Measurements from ENCODE around the gene PLEKHM3. TPM values are rescaled to one million over a fixed set of nuclear protein-coding genes. Genes with fewer than 3 reads are reported as not detected.

Gene PLEKHM3
- total RNA-seq, 2 donors from 2014 or later: 5.2 to 15.8 TPM

DNA sequence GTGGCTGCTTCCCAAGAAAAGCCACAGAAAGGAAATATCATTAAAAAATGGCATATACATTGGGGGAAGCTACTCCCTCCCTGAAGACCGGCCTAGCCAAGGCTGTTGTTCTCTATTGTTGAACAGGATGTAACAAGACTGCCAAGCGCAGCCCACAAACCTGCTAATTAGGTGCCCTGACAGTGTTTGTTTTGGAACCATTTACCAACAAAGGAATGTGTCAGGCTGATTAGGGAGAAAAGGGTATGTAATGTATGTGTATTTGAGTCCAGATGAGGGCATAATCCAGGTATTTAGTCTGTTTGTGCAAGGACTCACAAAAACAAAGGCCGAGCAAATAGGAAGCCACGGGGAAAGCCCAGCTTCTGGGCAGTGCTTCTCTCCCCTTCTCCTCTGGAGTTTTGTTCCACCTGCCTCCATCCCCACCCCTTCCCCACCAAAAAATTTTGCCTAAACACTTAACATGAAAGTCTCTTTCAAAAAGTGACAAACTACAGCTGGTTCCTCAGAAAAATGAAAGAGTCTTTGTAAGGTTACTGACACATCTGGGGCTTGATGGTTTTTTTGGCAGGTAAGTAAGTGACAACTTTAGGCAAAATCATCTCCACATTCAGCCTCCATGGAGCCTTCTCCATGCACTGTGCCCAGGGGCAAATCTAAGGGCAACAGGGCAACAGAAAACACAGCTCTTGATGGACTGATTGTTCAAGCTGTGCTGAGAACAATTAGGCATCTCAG, 177.4 kb downstream of the PLEKHM3 start:
- ATAC-seq (no peak), DNase-seq (ENCODE audit: low spot score in 2 of 2) (no peak)
- H3K36me3 Mint-ChIP-seq: no peaks in the 10 kb centered on the region
- H3K27ac Mint-ChIP-seq: no peak overlapping the region
- no peaks in the 10 kb centered on the region for H3K9me3 Mint-ChIP-seq

DNA sequence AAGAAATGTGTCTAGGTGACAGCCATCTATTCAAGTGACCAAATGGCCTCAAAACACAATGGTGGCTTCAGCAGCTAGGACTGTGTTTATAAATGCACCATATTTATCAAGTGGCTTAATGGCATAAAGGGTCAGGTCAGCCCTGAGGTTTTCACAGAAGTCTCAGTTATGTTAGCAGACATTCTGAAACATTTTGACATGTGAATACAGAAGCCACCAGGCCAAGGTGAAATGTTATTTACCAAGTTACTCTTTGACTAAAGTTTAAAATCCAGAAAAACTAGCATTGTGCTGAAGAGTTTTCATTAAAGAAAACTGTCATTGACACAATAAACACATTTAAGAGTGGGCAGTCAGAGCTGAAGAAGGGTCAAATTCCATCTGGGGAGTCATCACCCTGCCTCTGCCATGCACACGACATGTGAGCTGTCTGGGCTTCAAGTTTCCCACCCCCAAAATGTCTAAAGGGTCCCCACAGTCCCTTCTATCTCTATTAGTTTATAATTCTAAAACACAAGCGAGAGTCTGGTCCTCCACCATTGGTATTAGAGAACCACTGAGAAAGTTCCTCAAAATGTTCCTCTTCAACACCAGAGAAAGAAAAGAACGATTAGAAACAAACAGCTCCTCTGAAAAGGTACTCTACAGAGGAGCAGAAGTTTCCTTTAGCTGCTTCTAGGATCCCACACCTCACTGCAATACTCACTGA, 178.1 kb downstream of the PLEKHM3 start:
- ATAC-seq: no peak
- no peaks in the 10 kb centered on the region for H3K36me3 Mint-ChIP-seq
- no peaks in the 10 kb centered on the region for H3K9me3 Mint-ChIP-seq
- no peak overlapping the region for H3K27ac Mint-ChIP-seq
- no peak for DNase-seq (ENCODE audit: low spot score in 2 of 2)

DNA sequence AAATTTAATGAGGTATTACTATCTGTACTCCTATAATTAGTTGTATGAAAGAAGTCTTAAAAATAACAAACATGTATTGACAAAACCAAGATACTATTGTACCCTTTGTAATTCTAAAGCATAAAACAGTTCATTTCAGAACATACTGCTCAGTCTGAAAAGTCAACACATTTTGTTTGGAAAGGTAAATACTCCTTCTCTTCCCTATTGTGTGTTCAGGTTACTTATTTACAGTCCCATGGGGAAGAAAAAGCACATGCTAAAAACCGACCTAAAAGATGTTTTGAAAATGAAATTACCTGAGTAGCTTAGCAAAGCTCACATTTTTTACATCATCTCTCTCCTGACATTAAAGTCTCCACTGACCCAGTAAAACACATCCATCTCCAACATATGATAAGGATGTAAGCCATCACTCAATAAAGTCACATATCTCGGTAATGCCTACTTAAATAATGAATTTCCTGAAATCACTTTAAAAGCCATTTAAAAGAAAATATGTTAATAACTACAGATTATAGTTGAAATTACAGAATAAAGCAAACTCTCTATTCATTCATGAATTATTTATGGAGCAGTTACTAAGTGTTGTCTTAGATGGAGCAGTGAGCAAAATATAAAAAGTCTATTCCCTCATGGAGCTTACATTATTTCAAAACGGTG, 180.0 kb downstream of the PLEKHM3 start:
- Mint-ChIP-seq H3K9me3 (no peaks in the 10 kb centered on the region), H3K36me3 (no peaks in the 10 kb centered on the region), H3K27ac (no peak overlapping the region)
- DNase-seq (ENCODE audit: low spot score in 2 of 2) (no peak), ATAC-seq (no peak)

DNA sequence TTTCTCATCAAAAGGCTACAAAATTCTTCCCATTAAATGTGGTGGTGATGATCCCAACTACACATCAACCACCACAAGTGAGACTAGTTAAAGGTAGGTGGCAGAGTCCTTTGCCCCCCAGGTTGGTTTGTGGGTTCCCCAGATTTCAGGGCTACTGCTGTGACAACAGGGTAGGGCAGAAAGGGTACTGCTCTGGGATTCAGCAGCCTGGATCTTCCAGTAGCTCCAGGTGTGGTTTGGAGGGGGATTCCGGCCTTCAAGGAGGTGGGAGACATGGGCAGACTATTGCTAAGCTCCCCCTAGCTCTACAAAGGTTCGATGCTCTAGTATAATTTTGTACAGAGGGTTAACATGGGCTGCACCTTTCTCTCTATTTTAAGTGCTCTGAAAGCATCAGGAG, 180.7 kb downstream of the PLEKHM3 start:
- DNase-seq (ENCODE audit: low spot score in 2 of 2) (no peak), ATAC-seq (no peak)
- H3K36me3 Mint-ChIP-seq: no peaks in the 10 kb centered on the region
- no peaks in the 10 kb centered on the region for H3K9me3 Mint-ChIP-seq
- H3K27ac Mint-ChIP-seq: no peak overlapping the region

DNA sequence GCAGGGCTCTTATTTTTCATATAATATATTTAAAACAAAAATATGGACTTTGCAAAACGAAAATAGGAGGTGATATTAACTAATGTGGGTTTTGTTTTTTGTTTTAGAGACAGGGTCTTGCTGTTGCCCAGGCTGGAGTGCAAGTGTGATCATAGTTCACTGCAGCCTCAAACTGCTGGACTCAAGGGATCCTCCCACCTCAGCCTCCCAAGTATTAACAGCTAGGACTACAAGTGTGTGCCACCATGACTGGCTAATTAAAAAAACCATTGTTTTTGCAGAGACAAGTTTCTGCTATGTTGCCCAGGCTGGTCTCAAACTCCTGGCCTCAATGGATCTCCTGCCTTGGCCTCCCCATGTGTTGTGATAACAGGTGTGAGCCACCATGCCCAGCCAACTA, 185.2 kb downstream of the PLEKHM3 start:
- DNase-seq (ENCODE audit: low spot score in 2 of 2) (no peak), ATAC-seq (no peak)
- Mint-ChIP-seq H3K36me3 (no peaks in the 10 kb centered on the region), H3K27ac (no peak overlapping the region), H3K9me3 (no peaks in the 10 kb centered on the region)

DNA sequence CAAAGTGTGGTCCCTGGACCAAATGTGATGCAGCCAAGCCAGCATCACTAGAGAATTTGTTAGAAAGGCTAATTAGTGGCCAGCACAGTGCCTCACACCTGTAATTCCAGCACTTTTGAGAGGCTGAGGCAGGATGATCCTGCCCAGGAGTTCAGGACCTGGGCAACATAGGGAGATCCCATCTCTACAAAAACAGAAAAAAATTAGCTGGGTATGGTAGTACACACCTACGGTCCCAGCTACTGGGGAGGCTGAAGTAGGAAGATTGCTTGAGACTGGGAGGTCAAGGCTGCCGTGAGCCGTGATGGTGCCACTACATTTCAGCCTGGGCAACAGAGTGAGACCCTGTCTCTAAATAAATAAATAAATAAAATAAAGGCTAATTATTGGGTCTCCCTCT, 185.8 kb downstream of the PLEKHM3 start:
- no peak for DNase-seq (ENCODE audit: low spot score in 2 of 2)
- Mint-ChIP-seq H3K9me3 (no peaks in the 10 kb centered on the region), H3K27ac (no peak overlapping the region), H3K36me3 (no peaks in the 10 kb centered on the region)
- no peak for ATAC-seq

DNA sequence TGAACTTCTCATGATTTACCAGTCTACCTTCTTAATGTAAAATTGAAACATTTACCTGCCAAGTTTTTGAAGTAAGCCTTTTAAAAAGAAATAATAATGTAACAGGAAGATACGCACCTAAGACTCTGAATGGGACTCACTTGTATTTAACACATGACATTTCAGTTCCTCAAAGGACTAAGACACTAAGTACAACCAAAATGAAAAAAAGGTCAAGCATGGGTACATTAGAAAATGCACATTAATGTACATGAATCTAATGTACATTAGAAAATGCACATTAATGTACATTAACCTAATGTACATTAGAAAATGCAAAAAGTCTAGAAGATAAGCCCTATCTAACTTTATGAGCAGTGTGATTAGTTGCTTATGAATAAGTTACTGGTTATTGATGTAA, 186.3 kb downstream of the PLEKHM3 start:
- no peaks in the 10 kb centered on the region for H3K9me3 Mint-ChIP-seq
- no peaks in the 10 kb centered on the region for H3K36me3 Mint-ChIP-seq
- ATAC-seq (no peak), DNase-seq (ENCODE audit: low spot score in 2 of 2) (no peak)
- H3K27ac Mint-ChIP-seq: no peak overlapping the region

DNA sequence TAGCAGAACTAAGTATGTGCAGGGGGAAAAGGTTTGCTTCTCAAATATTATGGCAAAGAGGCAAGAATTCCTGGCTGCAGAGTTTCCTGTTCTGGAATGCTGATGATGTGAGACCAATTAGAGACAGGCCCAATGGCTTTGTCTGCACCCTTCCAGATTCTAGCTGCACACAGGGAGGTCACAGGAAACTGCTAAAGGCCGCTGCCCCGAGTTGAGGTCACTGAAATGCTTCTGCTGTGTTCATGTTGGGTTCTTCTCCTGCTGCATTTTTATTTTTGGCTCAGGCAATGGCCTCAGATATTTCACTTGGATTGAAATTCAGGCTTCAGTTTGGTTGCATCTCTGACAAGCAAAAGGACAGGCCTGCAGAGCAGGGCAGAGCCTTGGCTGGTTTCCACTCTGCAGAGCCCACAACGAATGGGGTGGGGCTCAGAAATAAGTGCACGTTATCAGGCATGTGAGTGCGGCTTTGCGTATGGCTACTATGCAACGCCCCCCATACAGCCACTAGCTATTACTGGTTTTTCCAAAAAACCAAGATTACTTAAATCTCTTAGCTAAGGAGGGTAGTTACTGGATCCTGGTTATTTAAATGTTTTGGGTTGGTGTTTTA, 188.7 kb downstream of the PLEKHM3 start:
- no peak for DNase-seq (ENCODE audit: low spot score in 2 of 2)
- no peaks in the 10 kb centered on the region for H3K9me3 Mint-ChIP-seq
- H3K27ac Mint-ChIP-seq: no peak overlapping the region
- no peak for ATAC-seq
- no peaks in the 10 kb centered on the region for H3K36me3 Mint-ChIP-seq

DNA sequence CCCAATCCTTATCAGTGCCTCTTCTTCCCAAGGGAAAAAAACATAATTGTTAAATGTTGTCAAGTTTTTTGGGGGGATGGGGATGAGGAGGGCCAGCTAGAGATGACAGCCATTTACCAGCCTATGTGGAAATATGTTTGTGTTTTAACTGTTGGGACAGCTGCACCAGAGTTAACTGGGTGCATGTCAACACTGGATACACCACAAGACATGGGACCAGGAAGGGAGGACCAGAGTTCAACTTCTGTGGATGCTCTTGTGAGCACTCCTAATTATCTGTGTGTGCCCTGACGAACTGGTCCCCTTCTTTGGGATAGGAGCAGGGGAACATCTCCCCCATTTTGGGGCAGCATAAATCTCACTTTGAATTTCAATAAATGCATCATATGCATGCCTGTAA, 189.5 kb downstream of the PLEKHM3 start:
- ATAC-seq (no peak), DNase-seq (ENCODE audit: low spot score in 2 of 2) (no peak)
- Mint-ChIP-seq H3K36me3 (no peaks in the 10 kb centered on the region), H3K9me3 (no peaks in the 10 kb centered on the region), H3K27ac (no peak overlapping the region)

DNA sequence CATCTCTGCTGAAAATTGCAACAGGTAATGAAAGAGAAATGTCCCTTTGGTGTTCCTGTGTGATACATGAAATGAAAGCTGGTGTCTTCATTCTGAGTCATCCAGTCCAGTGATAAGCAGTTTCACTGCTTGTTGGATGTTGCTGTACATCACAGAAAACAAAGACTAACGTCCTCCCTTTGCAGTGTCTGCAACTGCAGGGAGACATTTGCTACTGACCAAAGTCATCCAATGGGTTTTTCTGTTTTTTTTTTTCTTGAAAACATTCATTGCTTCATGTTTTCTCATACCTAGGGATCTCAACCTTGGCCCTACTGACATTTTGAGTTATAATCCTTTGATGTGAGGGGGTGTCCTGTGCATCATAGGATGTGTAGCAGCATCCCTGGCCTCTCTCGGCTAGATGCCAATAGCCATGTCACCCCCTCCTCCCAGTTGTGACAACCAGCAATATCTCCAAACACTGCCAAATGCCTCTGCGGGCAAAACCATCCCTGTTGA, 192.0 kb downstream of the PLEKHM3 start:
- ATAC-seq: peak; percentile 76 to 91
- Mint-ChIP-seq H3K27ac (peak overlapping the region in 1 of 2 donors; percentile 25), H3K36me3 (no peaks in the 10 kb centered on the region), H3K9me3 (no peaks in the 10 kb centered on the region)
- DNase-seq (ENCODE audit: low spot score in 2 of 2): no peak

DNA sequence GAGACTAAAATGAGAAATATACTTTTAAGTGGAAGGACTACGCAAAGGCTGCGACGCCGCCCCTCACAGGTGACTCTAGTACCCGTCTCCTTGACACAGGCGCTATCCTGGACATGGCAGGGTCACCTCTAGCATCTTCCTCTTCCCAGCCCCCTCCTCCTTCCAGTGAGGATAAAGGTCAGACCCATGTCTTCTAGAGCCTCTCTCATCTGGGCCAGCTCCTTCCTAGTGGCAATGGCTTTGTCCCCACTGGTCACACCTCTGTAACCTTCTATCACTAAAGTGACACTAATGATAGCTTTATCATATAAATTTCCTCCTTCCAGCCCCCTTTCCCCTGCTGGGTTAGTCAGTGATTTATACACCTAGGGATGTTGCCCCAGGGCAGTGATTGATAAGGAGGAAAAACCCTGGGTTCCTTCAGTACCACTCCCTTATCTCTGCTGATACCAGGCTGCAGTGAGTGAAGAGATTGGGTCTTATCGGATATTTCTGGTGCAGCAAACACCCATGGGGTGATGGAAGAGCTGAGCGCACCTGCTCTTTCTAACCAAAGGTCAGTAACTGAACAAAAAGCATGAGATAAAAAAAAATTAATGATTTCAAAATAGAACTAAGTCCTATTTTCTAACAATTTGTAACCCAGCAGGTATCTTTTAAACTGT, 193.6 kb downstream of the PLEKHM3 start:
- DNase-seq (ENCODE audit: low spot score in 2 of 2) (no peak), ATAC-seq (no peak)
- Mint-ChIP-seq H3K27ac (no peak overlapping the region), H3K36me3 (no peaks in the 10 kb centered on the region), H3K9me3 (no peaks in the 10 kb centered on the region)

DNA sequence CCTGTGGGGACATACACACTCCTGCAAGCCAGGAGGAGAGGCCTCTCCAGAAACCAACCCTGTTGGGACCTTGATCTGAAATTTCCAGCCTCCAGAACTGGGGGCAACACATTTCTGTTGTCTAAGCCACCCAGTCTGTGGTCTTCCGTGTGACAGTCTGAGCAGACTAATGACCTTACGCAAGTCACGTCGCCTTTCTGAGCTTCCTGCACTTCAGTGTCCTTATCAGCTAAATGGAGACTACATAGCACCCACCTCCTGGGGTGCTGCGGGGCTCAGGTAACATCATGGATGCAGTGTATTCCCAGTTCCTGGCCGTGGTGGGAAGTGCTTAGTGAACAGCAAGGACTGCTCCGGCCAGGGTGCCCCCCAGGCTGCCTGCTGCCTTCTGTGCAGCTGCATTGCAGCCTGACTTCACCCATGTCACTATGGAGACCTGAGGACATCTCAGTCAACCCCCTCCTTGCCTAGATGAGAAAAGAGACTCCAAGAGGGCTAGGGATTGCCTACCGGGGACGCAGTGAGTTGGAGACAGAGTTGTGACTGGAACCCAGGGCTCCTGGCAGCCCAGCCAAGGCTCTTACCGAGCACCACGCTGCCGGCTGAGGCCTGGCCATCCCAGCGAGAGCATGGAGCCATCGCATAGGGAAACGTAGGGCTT, 194.4 kb downstream of the PLEKHM3 start:
- ATAC-seq (no peak), DNase-seq (ENCODE audit: low spot score in 2 of 2) (no peak)
- Mint-ChIP-seq H3K9me3 (no peaks in the 10 kb centered on the region), H3K27ac (no peak overlapping the region), H3K36me3 (no peaks in the 10 kb centered on the region)

DNA sequence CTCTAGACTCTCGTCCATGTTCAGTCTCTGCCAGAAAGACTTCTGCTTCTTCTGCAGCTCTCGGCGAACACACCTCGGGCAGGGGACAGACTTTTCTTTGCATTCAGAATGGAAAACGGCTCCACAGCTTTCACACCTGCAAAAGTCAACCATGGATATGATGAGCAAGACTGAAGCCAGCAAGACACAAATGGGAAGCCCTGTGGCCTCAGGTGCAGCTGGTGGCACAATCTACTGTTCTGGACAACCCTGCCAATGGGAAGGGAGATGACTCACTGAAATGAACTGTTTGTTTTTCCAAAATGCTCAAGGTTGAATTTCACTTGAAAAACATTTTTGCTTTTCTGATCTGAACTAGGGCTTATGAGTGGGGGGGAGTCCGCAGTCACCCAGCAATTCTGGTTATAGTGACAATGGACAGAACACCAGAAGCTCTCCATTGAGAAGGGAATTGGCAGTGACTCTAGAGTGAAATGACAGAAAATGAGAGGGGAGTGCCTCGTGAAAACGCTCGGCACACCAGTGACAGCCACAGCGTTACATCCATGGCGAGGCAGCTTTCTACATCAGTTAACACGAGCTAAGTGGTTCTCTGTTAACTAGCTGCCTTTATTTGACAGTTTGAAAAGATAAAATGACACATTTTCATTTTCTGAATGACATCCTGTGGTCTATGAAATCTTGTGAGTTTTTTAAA, 196.8 kb downstream of the PLEKHM3 start:
- DNase-seq (ENCODE audit: low spot score in 2 of 2) (no peak), ATAC-seq (no peak)
- H3K36me3 Mint-ChIP-seq: peaks cover 0 to 5% of the 10 kb centered on the region in 2 donors
- no peaks in the 10 kb centered on the region for H3K9me3 Mint-ChIP-seq
- H3K27ac Mint-ChIP-seq: peak overlapping the region in 1 of 2 donors; percentile 88

DNA sequence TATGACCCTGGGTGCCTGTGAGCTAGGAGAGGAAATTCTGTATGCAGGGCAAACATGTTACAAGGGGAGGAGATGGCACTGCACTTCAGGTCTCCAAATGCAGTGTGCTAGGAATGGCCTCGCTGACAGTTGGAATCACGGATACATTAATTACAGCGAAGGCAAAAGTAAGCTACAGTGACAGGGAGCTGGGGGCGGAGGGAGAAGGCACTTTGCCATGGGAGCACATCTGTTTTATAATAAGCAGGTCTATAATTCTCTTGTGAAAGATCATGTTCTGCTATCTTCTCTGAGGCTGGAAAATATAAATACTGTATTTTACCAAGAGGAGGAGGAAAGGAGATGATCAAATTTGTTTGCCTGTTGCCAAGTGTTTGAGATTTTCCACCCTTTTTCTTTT, 199.3 kb downstream of the PLEKHM3 start:
- DNase-seq (ENCODE audit: low spot score in 2 of 2) (no peak), ATAC-seq (no peak)
- H3K27ac Mint-ChIP-seq: peak overlapping the region in 1 of 2 donors; percentile 74
- H3K9me3 Mint-ChIP-seq: no peaks in the 10 kb centered on the region
- H3K36me3 Mint-ChIP-seq: peaks cover 0 to 5% of the 10 kb centered on the region in 2 donors

DNA sequence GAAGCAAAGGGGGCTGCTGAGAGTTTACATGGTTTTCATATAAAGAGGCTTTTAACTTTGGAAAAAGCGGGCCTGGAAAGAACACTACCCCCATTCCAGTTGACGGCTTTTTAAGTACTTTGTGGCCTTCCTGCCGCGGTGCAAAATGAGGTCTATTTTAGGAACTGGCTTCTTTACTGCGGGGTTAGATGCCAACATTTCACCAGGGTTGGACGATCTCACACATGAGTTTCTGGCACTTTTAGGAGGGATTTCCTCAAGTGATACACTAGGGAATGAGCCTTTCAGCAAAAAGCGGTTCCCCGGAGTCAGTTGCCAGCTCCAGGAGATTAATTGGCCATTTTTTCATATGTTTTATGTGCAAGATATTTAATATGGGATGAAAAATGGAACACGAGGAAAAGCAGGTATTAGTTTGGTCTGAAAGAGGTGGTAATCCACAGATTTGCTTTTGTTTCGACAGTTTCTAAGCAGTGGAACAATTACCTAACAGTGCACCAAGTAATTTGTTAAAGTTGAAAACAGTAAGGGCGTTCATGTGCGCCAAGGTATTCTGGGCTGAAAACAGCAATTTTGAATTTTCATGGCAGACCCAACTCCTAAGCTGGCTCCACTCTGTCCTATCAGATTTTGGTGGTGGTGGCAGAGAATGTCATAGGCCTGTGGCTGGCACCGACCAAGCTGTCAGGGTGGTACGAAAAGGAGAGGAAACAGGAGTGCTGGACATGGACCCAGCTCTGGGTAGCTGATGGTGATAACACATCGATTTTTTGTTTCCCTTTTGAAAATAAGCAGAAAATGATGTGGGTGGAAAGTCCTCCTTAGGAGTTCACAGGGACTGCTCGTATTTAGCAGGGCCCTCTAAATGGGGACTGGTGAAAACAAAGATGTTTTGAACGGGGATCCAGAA, 200.0 kb downstream of the PLEKHM3 start:
- peaks cover 0 to 5% of the 10 kb centered on the region in 2 donors for H3K36me3 Mint-ChIP-seq
- DNase-seq (ENCODE audit: low spot score in 2 of 2) (no peak), ATAC-seq (no peak)
- H3K27ac Mint-ChIP-seq: peak overlapping the region in 1 of 2 donors; percentile 74
- H3K9me3 Mint-ChIP-seq: no peaks in the 10 kb centered on the region

All from activated naive CD4-positive, alpha-beta T cell treated with anti-CD3 and anti-CD28 coated beads, Interleukin-2, amount 50 U/mL, for 72 hours (primary cell).